Mesodermal cell (in vitro differentiated cells): ENCODE results near the gene TMED4. TPM values are rescaled to one million over a fixed set of nuclear protein-coding genes. Genes with fewer than 3 reads are reported as not detected.

Source experiments
- H3K27ac ChIP-seq: 2 replicates; pipeline ENCODE4 v1.7.0; 2013; ENCODE audit warnings: mild to moderate bottlenecking, low read depth, low read length, moderate library complexity; ENCODE audit not compliant: severe bottlenecking
- H3K36me3 ChIP-seq: 2 replicates; pipeline ENCODE4 v1.7.1; 2013; ENCODE audit warnings: mild to moderate bottlenecking, low read length, moderate library complexity; ENCODE audit not compliant: control insufficient read depth, insufficient read depth
- H3K4me1 ChIP-seq: one replicate; pipeline ENCODE4 v1.7.1; 2013; ENCODE audit warnings: mild to moderate bottlenecking, low read length; ENCODE audit not compliant: insufficient read depth, control insufficient read depth, poor library complexity, severe bottlenecking
- H3K4me3 ChIP-seq: 2 replicates; pipeline ENCODE4 v1.7.0; 2013; ENCODE audit warnings: low read length, control low read depth, mild to moderate bottlenecking; ENCODE audit not compliant: insufficient read depth, poor library complexity, severe bottlenecking; ENCODE audit errors: extremely low read depth
- H3K9me3 ChIP-seq: 2 replicates; pipeline ENCODE4 v1.7.1; 2013; ENCODE audit warnings: mild to moderate bottlenecking, low read length, moderate library complexity; ENCODE audit not compliant: control insufficient read depth
- WGBS, 2 experiments: methylation state at CpG; one replicate each; pipeline ENCODE4 v1.1.5; 2013; ENCODE audit warnings: missing lambda C conversion rate in 2 of 2; ENCODE audit not compliant: insufficient coverage in 2 of 2; 5-methylcytosine and 5-hydroxymethylcytosine counted together
- polyA plus RNA-seq, 2 experiments: library from polyadenylated mRNA; stranded (reverse); fragments of 50-300 nt; gene quantifications; one replicate each; pipeline ENCODE4 v1.2.3, GENCODE V29; 2013

Gene TMED4
- 97.2 TPM for polyA plus RNA-seq (2013, experiment 1 of 2)
- polyA plus RNA-seq (2013, experiment 2 of 2): 81.6 TPM

- Histone ChIP-seq H3K4me3 (peak within 1 kb of the TSS; percentile 83), H3K27ac (peak within 1 kb of the TSS; percentile 90), H3K4me1 (no peaks in the 10 kb centered on the region), H3K9me3 (no peaks in the 10 kb centered on the region), H3K36me3 (peaks cover 34% of the 10 kb centered on the region)
- 0% methylated on average over 45 to 70 of the region's 71 CpGs for WGBS, 2 experiments
These were observed at the start of gene TMED4 for GRCh38 chr7:44581879-44582603. Gene TMED4 (minus strand): TSS chr7:44582231. CDS start chr7:44582206, 25 bp downstream.

- Histone ChIP-seq H3K27ac (peak overlapping the region; percentile 4), H3K4me3 (no peak overlapping the region), H3K9me3 (no peaks in the 10 kb centered on the region), H3K36me3 (peaks cover 52% of the 10 kb centered on the region), H3K4me1 (peaks cover 12% of the 10 kb centered on the region)
- WGBS, 2 experiments: 77 to 78% methylated on average over 3 to 4 of the region's 6 CpGs
These were observed 49.6 kb upstream of the TMED4 start for GRCh38 chr7:44631458-44632115.

- Histone ChIP-seq H3K27ac (peak overlapping the region; percentile 4), H3K4me3 (no peak overlapping the region), H3K9me3 (no peaks in the 10 kb centered on the region), H3K36me3 (peaks cover 54% of the 10 kb centered on the region), H3K4me1 (peaks cover 12% of the 10 kb centered on the region)
- 97% methylated on average over 3 to 5 of the region's 11 CpGs for WGBS, 2 experiments
These were observed 48.9 kb upstream of the TMED4 start for GRCh38 chr7:44630792-44631457.

- 82 to 92% methylated on average over 7 to 10 of the region's 13 CpGs for WGBS, 2 experiments
- Histone ChIP-seq H3K4me1 (peaks cover 16% of the 10 kb centered on the region), H3K27ac (no peak overlapping the region), H3K9me3 (no peaks in the 10 kb centered on the region), H3K4me3 (no peak overlapping the region), H3K36me3 (peaks cover 64% of the 10 kb centered on the region)
These were observed 47.9 kb upstream of the TMED4 start for GRCh38 chr7:44629829-44630522.

- H3K27ac ChIP-seq: no peak overlapping the region
- no peak overlapping the region for H3K4me3 ChIP-seq
- H3K9me3 ChIP-seq: no peaks in the 10 kb centered on the region
- peaks cover 65% of the 10 kb centered on the region for H3K36me3 ChIP-seq
- 83% methylated on average over 4 of the region's 4 CpGs; no CpG with 5 or more reads in 1 of the 2 experiments for WGBS, 2 experiments
- H3K4me1 ChIP-seq: peaks cover 16% of the 10 kb centered on the region
These were observed 44.6 kb upstream of the TMED4 start for GRCh38 chr7:44626620-44627019.

- H3K4me3 ChIP-seq: no peak overlapping the region
- H3K4me1 ChIP-seq: peaks cover 8% of the 10 kb centered on the region
- 81 to 89% methylated on average over 4 of the region's 6 CpGs for WGBS, 2 experiments
- H3K27ac ChIP-seq: peak overlapping the region; percentile 30
- peaks cover 61% of the 10 kb centered on the region for H3K36me3 ChIP-seq
- H3K9me3 ChIP-seq: no peaks in the 10 kb centered on the region
These were observed 43.8 kb upstream of the TMED4 start for GRCh38 chr7:44625526-44626471.

GRCh38 chr7:44624318-44624717, 42.3 kb upstream of the TMED4 start:
- H3K4me3 ChIP-seq: no peak overlapping the region
- peaks cover 5% of the 10 kb centered on the region for H3K4me1 ChIP-seq
- H3K9me3 ChIP-seq: no peaks in the 10 kb centered on the region
- 96 to 98% methylated on average over 9 of the region's 9 CpGs for WGBS, 2 experiments
- peaks cover 49% of the 10 kb centered on the region for H3K36me3 ChIP-seq
- H3K27ac ChIP-seq: no peak overlapping the region

GRCh38 chr7:44622342-44623151, 40.5 kb upstream of the TMED4 start:
- H3K27ac ChIP-seq: no peak overlapping the region
- no peak overlapping the region for H3K4me3 ChIP-seq
- peaks cover 14% of the 10 kb centered on the region for H3K4me1 ChIP-seq
- peaks cover 43% of the 10 kb centered on the region for H3K36me3 ChIP-seq
- H3K9me3 ChIP-seq: no peaks in the 10 kb centered on the region
- 89 to 100% methylated on average over 2 to 4 of the region's 5 CpGs for WGBS, 2 experiments

- Histone ChIP-seq H3K9me3 (no peaks in the 10 kb centered on the region), H3K4me3 (no peak overlapping the region), H3K27ac (no peak overlapping the region), H3K4me1 (peaks cover 17% of the 10 kb centered on the region), H3K36me3 (peaks cover 36% of the 10 kb centered on the region)
- WGBS, 2 experiments: 88 to 97% methylated on average over 4 to 5 of the region's 5 CpGs
These were observed 39.7 kb upstream of the TMED4 start for GRCh38 chr7:44621750-44622103.
